Neural progenitor cell (in vitro differentiated cells): ENCODE results near the gene CHRNA9. TPM values are rescaled to one million over a fixed set of nuclear protein-coding genes. Genes with fewer than 3 reads are reported as not detected.

Experiments used
- DNase-seq: peaks from one replicate; pipeline ENCODE4 v3.0.0-alpha.2; 2016; ENCODE audit warnings: low spot score
- H2AFZ ChIP-seq: fragments of 200-600 bp; sonication (generic); replicated peaks from 2 replicates; pipeline ENCODE4 v1.6.1; 2016; ENCODE audit warnings: antibody characterized with exemption
- H3F3A ChIP-seq: fragments of 200-600 bp; sonication (generic); 2 replicates; pipeline ENCODE4 v1.6.1; 2016; ENCODE audit warnings: antibody characterized with exemption, low read depth
- H3K27ac ChIP-seq: fragments of 200-600 bp; sonication (generic); 2 replicates; pipeline ENCODE4 v1.5.1; 2016; ENCODE audit warnings: mild to moderate bottlenecking
- H3K27me3 ChIP-seq: fragments of 200-600 bp; sonication (generic); 2 replicates; pipeline ENCODE4 v1.6.1; 2016; ENCODE audit warnings: mild to moderate bottlenecking, moderate library complexity
- H3K36me3 ChIP-seq: fragments of 200-600 bp; sonication (generic); 2 replicates; pipeline ENCODE4 v1.5.1; 2016
- H3K4me1 ChIP-seq: fragments of 200-600 bp; sonication (generic); 2 replicates; pipeline ENCODE4 v1.6.1; 2016; ENCODE audit warnings: mixed run types
- H3K4me2 ChIP-seq: fragments of 200-600 bp; sonication (generic); 2 replicates; pipeline ENCODE4 v1.6.1; 2016
- H3K4me3 ChIP-seq: fragments of 200-600 bp; sonication (generic); 2 replicates; pipeline ENCODE4 v1.5.1; 2016
- H3K79me2 ChIP-seq: fragments of 200-600 bp; sonication (generic); 2 replicates; pipeline ENCODE4 v1.6.1; 2016; ENCODE audit warnings: low read depth
- H3K9ac ChIP-seq: fragments of 200-600 bp; sonication (generic); 2 replicates; pipeline ENCODE4 v1.6.1; 2016
- H3K9me3 ChIP-seq: fragments of 200-600 bp; sonication (generic); 2 replicates; pipeline ENCODE4 v1.5.1; 2016; ENCODE audit warnings: low read depth
- H4K20me1 ChIP-seq: fragments of 200-600 bp; sonication (generic); 2 replicates; pipeline ENCODE4 v1.6.1; 2016; ENCODE audit warnings: low read depth
- H3K27ac Mint-ChIP-seq: 3 replicates; pipeline ENCODE4 v1.8.0; 2021; ENCODE audit warnings: mixed read lengths
- H3K27me3 Mint-ChIP-seq: 2 replicates; pipeline ENCODE4 v1.8.0; 2022; ENCODE audit warnings: low read depth, mild to moderate bottlenecking, inconsistent platforms, moderate library complexity, mixed read lengths; ENCODE audit not compliant: insufficient read depth
- H3K36me3 Mint-ChIP-seq: 3 replicates; pipeline ENCODE4 v1.8.0; 2021; ENCODE audit warnings: mixed read lengths
- H3K4me1 Mint-ChIP-seq: 3 replicates; pipeline ENCODE4 v1.8.0; 2021; ENCODE audit warnings: mixed read lengths
- H3K4me3 Mint-ChIP-seq: 3 replicates; pipeline ENCODE4 v1.8.0; 2021; ENCODE audit warnings: mild to moderate bottlenecking, moderate library complexity, mixed read lengths
- H3K9me3 Mint-ChIP-seq: 3 replicates; pipeline ENCODE4 v1.8.0; 2020; ENCODE audit warnings: mixed read lengths
- CTCF ChIP-seq: fragments of 200-600 bp; sonication (generic); IDR thresholded peaks from 2 replicates; pipeline ENCODE4 v1.5.1; 2017; ENCODE audit warnings: antibody characterized with exemption, mild to moderate bottlenecking
- EZH2 ChIP-seq: fragments of 200-600 bp; sonication (generic); IDR thresholded peaks from 2 replicates; pipeline ENCODE4 v1.6.1; 2017; ENCODE audit warnings: antibody characterized with exemption, mild to moderate bottlenecking, moderate library complexity
- EZH2phosphoT487 ChIP-seq: fragments of 200-600 bp; sonication (generic); IDR thresholded peaks from 2 replicates; pipeline ENCODE4 v1.6.1; 2017; ENCODE audit warnings: antibody characterized with exemption
- total RNA-seq: library from RNA; depleted of rRNA; stranded (reverse); fragments of >200 nt; gene quantifications from 2 replicates; pipeline ENCODE4 v1.2.3, GENCODE V29; 2015; ENCODE audit warnings: low replicate concordance

The CHRNA9 gene
- total RNA-seq, 1 donor from 2014 or later, result 0.67 TPM

- DNase-seq, result no peak
- no peaks in the 10 kb centered on the region for H3K79me2 ChIP-seq
- no peak overlapping the region for H2AFZ ChIP-seq
- Mint-ChIP-seq H3K4me3 (no peak overlapping the region), H3K36me3 (no peaks in the 10 kb centered on the region), H3K4me1 (peaks cover 4% of the 10 kb centered on the region), H3K27me3 (no peaks in the 10 kb centered on the region), H3K9me3 (no peaks in the 10 kb centered on the region), H3K27ac (no peak overlapping the region)
- no peaks in the 10 kb centered on the region for H4K20me1 ChIP-seq
- H3K9me3 ChIP-seq, result no peaks in the 10 kb centered on the region
- H3F3A ChIP-seq, result no peaks in the 10 kb centered on the region
- no peaks in the 10 kb centered on the region for H3K36me3 ChIP-seq
- H3K4me1 ChIP-seq, result no peaks in the 10 kb centered on the region
- H3K4me2 ChIP-seq, result no peak overlapping the region
- TF ChIP-seq EZH2 (no peak), EZH2phosphoT487 (no peak), CTCF (no peak)
- no peak overlapping the region for H3K9ac ChIP-seq
- no peak overlapping the region for H3K27ac ChIP-seq
- no peak overlapping the region for H3K4me3 ChIP-seq
- no peaks in the 10 kb centered on the region for H3K27me3 ChIP-seq
Measured at GRCh38 chr4:40378619-40379018, 43.5 kb downstream of the CHRNA9 start.

GRCh38 chr4:40379248-40379647 lies 44.1 kb downstream of the CHRNA9 start:
- no peak overlapping the region for H3K4me3 ChIP-seq
- no peak overlapping the region for H3K9ac ChIP-seq
- H3K79me2 ChIP-seq, result no peaks in the 10 kb centered on the region
- no peaks in the 10 kb centered on the region for H3K36me3 Mint-ChIP-seq
- DNase-seq, result no peak
- H3K27me3 ChIP-seq, result no peaks in the 10 kb centered on the region
- no peaks in the 10 kb centered on the region for H3K4me1 ChIP-seq
- no peaks in the 10 kb centered on the region for H4K20me1 ChIP-seq
- H3K27ac Mint-ChIP-seq, result no peak overlapping the region
- TF ChIP-seq CTCF, result no peak
- TF ChIP-seq EZH2phosphoT487, result no peak
- TF ChIP-seq EZH2, result no peak
- no peaks in the 10 kb centered on the region for H3K27me3 Mint-ChIP-seq
- no peak overlapping the region for H3K4me3 Mint-ChIP-seq
- peaks cover 4% of the 10 kb centered on the region for H3K4me1 Mint-ChIP-seq
- H3K27ac ChIP-seq, result no peak overlapping the region
- no peaks in the 10 kb centered on the region for H3K36me3 ChIP-seq
- H3K9me3 ChIP-seq, result no peaks in the 10 kb centered on the region
- H3F3A ChIP-seq, result no peaks in the 10 kb centered on the region
- no peak overlapping the region for H2AFZ ChIP-seq
- no peak overlapping the region for H3K4me2 ChIP-seq
- no peaks in the 10 kb centered on the region for H3K9me3 Mint-ChIP-seq

- H3K9me3 ChIP-seq, result no peaks in the 10 kb centered on the region
- no peaks in the 10 kb centered on the region for H3K4me1 ChIP-seq
- H3K27me3 ChIP-seq, result no peaks in the 10 kb centered on the region
- no peaks in the 10 kb centered on the region for H4K20me1 ChIP-seq
- H3K9ac ChIP-seq, result no peak overlapping the region
- H3K4me2 ChIP-seq, result no peak overlapping the region
- no peak for TF ChIP-seq CTCF
- TF ChIP-seq EZH2, result no peak
- no peak for TF ChIP-seq EZH2phosphoT487
- Mint-ChIP-seq H3K36me3 (no peaks in the 10 kb centered on the region), H3K4me1 (no peaks in the 10 kb centered on the region), H3K4me3 (no peak overlapping the region), H3K27me3 (no peaks in the 10 kb centered on the region), H3K27ac (no peak overlapping the region), H3K9me3 (no peaks in the 10 kb centered on the region)
- no peaks in the 10 kb centered on the region for H3K79me2 ChIP-seq
- DNase-seq, result no peak
- H3K4me3 ChIP-seq, result no peak overlapping the region
- no peaks in the 10 kb centered on the region for H3F3A ChIP-seq
- H3K27ac ChIP-seq, result no peak overlapping the region
- no peak overlapping the region for H2AFZ ChIP-seq
- H3K36me3 ChIP-seq, result no peaks in the 10 kb centered on the region
Measured at GRCh38 chr4:40380647-40381046, 45.5 kb downstream of the CHRNA9 start.

DNA sequence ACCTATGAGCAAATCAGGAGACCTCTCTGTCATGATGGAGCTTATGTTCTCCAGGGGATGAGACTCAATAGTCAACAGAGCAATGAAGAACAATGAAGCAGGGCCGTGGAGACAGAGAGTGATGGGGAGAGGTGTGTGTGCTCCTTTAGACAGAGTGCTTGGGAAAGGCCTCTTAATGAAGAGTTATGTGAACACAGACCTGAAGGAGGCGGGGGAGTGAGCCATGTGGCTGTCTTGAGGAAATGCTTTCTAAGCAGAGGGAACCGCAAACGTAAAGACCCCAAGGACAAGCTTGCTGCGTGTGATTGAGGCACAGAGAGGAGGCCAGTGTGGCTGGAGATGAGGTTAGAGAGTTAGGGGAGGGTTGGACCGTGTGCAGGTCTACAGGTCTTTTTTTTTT lies 53.1 kb downstream of the CHRNA9 start:
- Histone ChIP-seq H3K79me2 (no peaks in the 10 kb centered on the region), H4K20me1 (no peaks in the 10 kb centered on the region), H3K4me2 (no peak overlapping the region), H2AFZ (peak overlapping the region; percentile 94), H3K27me3 (no peaks in the 10 kb centered on the region), H3F3A (no peaks in the 10 kb centered on the region), H3K9ac (no peak overlapping the region), H3K9me3 (no peaks in the 10 kb centered on the region), H3K27ac (no peak overlapping the region), H3K36me3 (no peaks in the 10 kb centered on the region), H3K4me3 (no peak overlapping the region), H3K4me1 (peaks cover 5% of the 10 kb centered on the region)
- Mint-ChIP-seq H3K36me3 (no peaks in the 10 kb centered on the region), H3K27me3 (no peaks in the 10 kb centered on the region), H3K9me3 (no peaks in the 10 kb centered on the region), H3K4me1 (peaks cover 5% of the 10 kb centered on the region), H3K4me3 (no peak overlapping the region), H3K27ac (peak overlapping the region; percentile 2)
- peak; percentile 39 for DNase-seq
- no peak for TF ChIP-seq EZH2phosphoT487
- no peak for TF ChIP-seq CTCF
- TF ChIP-seq EZH2, result no peak
